Neural crest cell (in vitro differentiated cells): Measurements from ENCODE around the gene CXCR6. TPM values are rescaled to one million over a fixed set of nuclear protein-coding genes. Genes with fewer than 3 reads are reported as not detected.

ENCODE experiments used
- DNase-seq: peaks from one replicate; pipeline ENCODE4 v3.0.0; 2021; ENCODE audit warnings: low read depth, mixed read lengths, low spot score
- H3K27ac Mint-ChIP-seq: one replicate; pipeline ENCODE4 v1.8.0; 2021; ENCODE audit warnings: mild to moderate bottlenecking, mixed read lengths; ENCODE audit not compliant: unreplicated experiment
- H3K27me3 Mint-ChIP-seq: 2 replicates; pipeline ENCODE4 v1.8.0; 2021; ENCODE audit warnings: low read depth, mild to moderate bottlenecking, mixed read lengths
- H3K36me3 Mint-ChIP-seq: 2 replicates; pipeline ENCODE4 v1.8.0; 2021; ENCODE audit warnings: low read depth, mild to moderate bottlenecking, mixed read lengths
- H3K4me1 Mint-ChIP-seq: 2 replicates; pipeline ENCODE4 v1.8.0; 2021; ENCODE audit warnings: mixed read lengths
- H3K4me3 Mint-ChIP-seq: one replicate; pipeline ENCODE4 v1.8.0; 2021; ENCODE audit warnings: mild to moderate bottlenecking, mixed read lengths
- H3K9me3 Mint-ChIP-seq: 2 replicates; pipeline ENCODE4 v1.8.0; 2021; ENCODE audit warnings: mixed read lengths
- CTCF ChIP-seq: fragments of 200-600 bp; sonication (generic); conservative IDR thresholded peaks from 2 replicates; pipeline ENCODE4 v1.5.0; 2021; ENCODE audit warnings: antibody characterized with exemption, mild to moderate bottlenecking
- total RNA-seq: library from RNA; stranded (reverse); gene quantifications from 2 replicates; pipeline ENCODE4 v1.2.1, GENCODE V29; 2021

CXCR6 gene
- total RNA-seq, 1 donor from 2014 or later, result not detected

DNA sequence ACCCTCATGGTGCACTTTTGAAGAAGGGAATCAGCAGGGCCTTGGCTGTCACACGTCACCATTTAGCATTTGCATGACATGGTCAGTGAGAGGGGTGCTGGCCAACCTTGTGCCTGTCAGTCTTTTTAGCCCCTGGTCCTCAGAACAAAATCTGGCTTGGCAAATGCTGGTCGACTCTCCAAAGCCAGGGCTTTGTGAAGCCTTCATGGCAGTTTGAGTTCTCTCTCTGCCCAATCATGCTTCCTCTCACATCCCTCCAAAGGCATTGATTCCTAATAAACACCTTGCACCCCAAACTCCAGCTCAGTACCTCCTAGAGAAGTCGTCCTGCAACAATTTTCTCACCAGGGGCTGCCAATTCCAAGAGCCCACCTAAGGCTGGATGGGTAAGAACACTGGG, 37.5 kb upstream of the CXCR6 start:
- Mint-ChIP-seq H3K4me3 (no peak overlapping the region), H3K4me1 (no peaks in the 10 kb centered on the region), H3K27me3 (no peaks in the 10 kb centered on the region), H3K27ac (no peak overlapping the region), H3K36me3 (peaks cover 10% of the 10 kb centered on the region), H3K9me3 (peaks cover 2% of the 10 kb centered on the region)
- DNase-seq, result no peak
- TF ChIP-seq CTCF, result no peak

DNA sequence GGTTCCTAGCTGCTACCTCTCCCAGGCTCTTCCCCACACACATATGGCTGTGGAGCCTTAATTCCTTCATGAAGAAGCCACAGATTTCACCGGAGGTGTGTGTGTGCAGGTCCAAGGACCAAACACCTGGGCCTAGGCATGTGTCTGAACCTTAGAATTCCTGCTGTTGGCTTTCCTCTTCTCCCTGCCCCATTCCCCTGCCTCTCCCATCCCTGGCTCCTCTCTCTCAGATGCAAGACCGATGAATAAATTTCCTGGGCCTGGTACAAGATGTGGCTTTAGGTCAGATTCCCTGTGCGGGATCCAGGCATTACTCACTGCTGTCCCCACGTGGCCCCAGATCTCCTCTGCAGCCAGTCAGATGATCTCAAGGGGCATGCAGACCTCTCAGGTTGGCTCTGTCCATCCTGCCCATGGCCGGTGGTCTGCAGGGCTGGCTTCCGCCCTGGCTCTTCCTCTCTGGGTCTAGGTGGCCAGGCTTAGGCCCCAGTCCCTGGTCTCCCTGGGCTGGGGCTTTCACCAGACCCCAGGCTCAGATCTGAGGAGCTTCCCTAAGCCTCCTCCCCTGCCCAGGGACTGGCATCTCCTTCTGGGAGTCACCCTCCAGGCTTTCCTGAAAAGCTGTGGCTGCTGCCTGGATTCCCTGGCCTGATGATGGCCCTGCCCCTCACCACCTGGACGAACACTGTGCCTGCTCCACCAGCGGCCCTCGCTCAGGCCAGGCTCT, 36.4 kb upstream of the CXCR6 start:
- H3K4me1 Mint-ChIP-seq, result no peaks in the 10 kb centered on the region
- H3K27ac Mint-ChIP-seq, result no peak overlapping the region
- no peak for DNase-seq
- H3K9me3 Mint-ChIP-seq, result peaks cover 2% of the 10 kb centered on the region
- peaks cover 10% of the 10 kb centered on the region for H3K36me3 Mint-ChIP-seq
- TF ChIP-seq CTCF, result no peak
- no peak overlapping the region for H3K4me3 Mint-ChIP-seq
- H3K27me3 Mint-ChIP-seq, result no peaks in the 10 kb centered on the region

DNA sequence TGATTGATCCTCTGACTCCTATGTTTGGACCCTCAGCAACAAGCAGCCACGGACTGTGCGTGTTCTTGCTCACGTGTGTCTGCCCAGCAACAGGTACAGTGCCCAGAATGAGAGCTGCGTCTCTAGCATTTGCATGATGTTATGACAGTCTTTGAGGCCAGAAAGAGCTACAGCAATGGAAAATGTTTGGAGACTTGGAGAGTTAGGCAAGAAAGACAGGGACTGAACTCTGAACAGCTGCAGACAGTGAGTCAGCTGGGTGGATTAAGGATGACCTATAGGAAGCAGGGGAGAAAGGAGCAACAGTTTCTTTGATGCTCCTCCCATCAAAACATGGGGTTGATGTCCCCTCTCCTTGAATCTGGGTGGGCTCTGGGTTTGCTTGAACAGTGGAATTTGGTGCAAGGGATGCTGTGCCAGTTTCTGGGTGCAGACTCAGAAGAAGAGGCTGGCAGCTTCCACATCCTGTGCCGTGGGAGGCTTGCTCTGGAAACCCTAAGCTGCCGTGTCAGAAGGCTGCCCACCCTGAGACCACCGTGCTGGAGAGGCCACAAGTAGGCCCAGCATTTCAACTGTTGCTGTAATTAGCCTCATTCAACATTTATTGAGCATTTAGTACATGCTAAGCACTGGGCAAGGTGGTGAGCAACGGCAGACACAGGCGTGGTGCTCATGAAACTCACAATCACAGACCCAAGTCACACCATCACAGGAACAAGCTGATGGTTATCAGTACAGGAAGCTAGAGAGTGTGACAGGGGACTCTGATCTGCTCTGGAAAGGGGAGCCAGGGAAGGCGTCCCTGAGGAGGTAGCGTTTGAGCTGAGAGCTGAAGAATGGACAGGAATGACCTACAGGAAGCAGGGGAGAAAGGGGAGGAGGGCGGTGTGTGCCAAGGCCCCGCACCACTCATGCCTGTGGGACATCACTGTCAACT, 35.2 kb upstream of the CXCR6 start:
- H3K36me3 Mint-ChIP-seq, result peaks cover 12% of the 10 kb centered on the region
- H3K9me3 Mint-ChIP-seq, result peaks cover 2% of the 10 kb centered on the region
- no peak for TF ChIP-seq CTCF
- H3K27ac Mint-ChIP-seq, result no peak overlapping the region
- H3K4me3 Mint-ChIP-seq, result no peak overlapping the region
- no peak for DNase-seq
- H3K4me1 Mint-ChIP-seq, result no peaks in the 10 kb centered on the region
- H3K27me3 Mint-ChIP-seq, result no peaks in the 10 kb centered on the region

DNA sequence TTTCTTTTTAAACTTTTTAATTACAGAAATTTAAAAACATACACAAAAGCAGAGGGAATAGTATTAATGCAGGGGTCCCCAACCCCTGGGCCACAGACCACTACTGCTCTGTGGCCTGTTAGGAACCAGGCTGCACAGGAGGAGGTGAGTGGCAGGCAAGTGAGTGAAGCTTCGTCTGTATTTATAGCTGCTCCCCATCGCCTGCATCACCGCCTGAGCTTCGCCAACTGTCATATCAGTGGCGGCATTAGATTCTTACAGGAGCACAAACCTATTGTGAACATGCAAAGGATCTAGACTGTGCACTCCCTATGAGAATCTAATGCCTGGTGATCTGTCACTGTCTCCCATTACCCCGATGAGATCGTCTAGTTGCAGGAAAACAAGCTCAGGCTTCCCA, 34.5 kb upstream of the CXCR6 start:
- DNase-seq, result no peak
- H3K9me3 Mint-ChIP-seq, result peaks cover 2% of the 10 kb centered on the region
- H3K27me3 Mint-ChIP-seq, result no peaks in the 10 kb centered on the region
- H3K27ac Mint-ChIP-seq, result no peak overlapping the region
- no peak for TF ChIP-seq CTCF
- no peaks in the 10 kb centered on the region for H3K4me1 Mint-ChIP-seq
- H3K36me3 Mint-ChIP-seq, result peaks cover 12% of the 10 kb centered on the region
- no peak overlapping the region for H3K4me3 Mint-ChIP-seq

DNA sequence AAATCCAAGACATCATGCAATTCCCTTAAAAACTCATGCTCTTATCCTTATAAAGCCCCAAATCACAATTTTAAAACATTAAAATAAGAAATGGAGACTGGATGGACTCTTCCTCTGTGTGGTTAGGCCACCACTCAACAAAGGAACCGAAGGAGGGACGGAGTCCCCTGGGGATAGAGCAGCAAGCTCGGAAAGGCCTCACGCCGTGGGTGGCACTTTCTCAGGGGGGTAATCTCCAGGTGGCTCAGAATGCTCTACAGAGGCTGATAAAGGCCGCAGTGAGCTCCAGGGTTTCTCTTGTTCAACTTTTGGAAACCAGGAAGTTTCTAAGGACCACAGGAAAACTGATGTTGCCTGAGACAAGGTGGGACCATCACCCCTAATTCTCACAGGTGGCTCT, 33.7 kb upstream of the CXCR6 start:
- H3K27ac Mint-ChIP-seq, result no peak overlapping the region
- H3K36me3 Mint-ChIP-seq, result peaks cover 12% of the 10 kb centered on the region
- H3K27me3 Mint-ChIP-seq, result no peaks in the 10 kb centered on the region
- no peak for TF ChIP-seq CTCF
- no peak for DNase-seq
- no peak overlapping the region for H3K4me3 Mint-ChIP-seq
- H3K9me3 Mint-ChIP-seq, result peaks cover 2% of the 10 kb centered on the region
- H3K4me1 Mint-ChIP-seq, result no peaks in the 10 kb centered on the region
